Endothelial cell (in vitro differentiated cells): ENCODE results near the gene MOK. TPM values are rescaled to one million over a fixed set of nuclear protein-coding genes. Genes with fewer than 3 reads are reported as not detected.

ENCODE experiments used
- DNase-seq: peaks from one replicate; pipeline ENCODE4 v3.0.0; 2021; ENCODE audit warnings: low spot score
- H3K27ac Mint-ChIP-seq: one replicate; pipeline ENCODE4 v1.8.0; 2021; ENCODE audit warnings: mixed read lengths, inconsistent platforms; ENCODE audit not compliant: unreplicated experiment
- H3K27me3 Mint-ChIP-seq: one replicate; pipeline ENCODE4 v1.8.0; 2021; ENCODE audit warnings: mild to moderate bottlenecking, moderate library complexity, mixed read lengths, inconsistent platforms; ENCODE audit not compliant: unreplicated experiment
- H3K36me3 Mint-ChIP-seq: one replicate; pipeline ENCODE4 v1.8.0; 2021; ENCODE audit warnings: mild to moderate bottlenecking, low read depth, mixed read lengths, inconsistent platforms; ENCODE audit not compliant: unreplicated experiment
- H3K4me1 Mint-ChIP-seq: one replicate; pipeline ENCODE4 v1.8.0; 2021; ENCODE audit warnings: mild to moderate bottlenecking, mixed read lengths, inconsistent platforms; ENCODE audit not compliant: unreplicated experiment
- H3K4me3 Mint-ChIP-seq: one replicate; pipeline ENCODE4 v1.8.0; 2021; ENCODE audit warnings: mild to moderate bottlenecking, mixed read lengths, inconsistent platforms; ENCODE audit not compliant: unreplicated experiment
- H3K9me3 Mint-ChIP-seq: one replicate; pipeline ENCODE4 v1.8.0; 2021; ENCODE audit warnings: mixed read lengths, inconsistent platforms; ENCODE audit not compliant: unreplicated experiment
- total RNA-seq: library from RNA; stranded (reverse); fragmentation: NEBNext Ultra II Directional; extraction: Animal tissue kit (Norgen Biotek cat#: 25700); gene quantifications from one replicate; pipeline ENCODE4 v1.2.1, GENCODE V29; 2021; ENCODE audit not compliant: unreplicated experiment
- TF ChIP-seq, protein P1 (sequence below): fragments of 200-600 bp; sonication (generic); IDR thresholded peaks from one replicate; pipeline ENCODE4 v1.5.0; 2021; ENCODE audit warnings: antibody characterized with exemption; ENCODE audit not compliant: unreplicated experiment

The MOK gene
- total RNA-seq, 1 donor from 2014 or later, result 5.8 TPM

DNA sequence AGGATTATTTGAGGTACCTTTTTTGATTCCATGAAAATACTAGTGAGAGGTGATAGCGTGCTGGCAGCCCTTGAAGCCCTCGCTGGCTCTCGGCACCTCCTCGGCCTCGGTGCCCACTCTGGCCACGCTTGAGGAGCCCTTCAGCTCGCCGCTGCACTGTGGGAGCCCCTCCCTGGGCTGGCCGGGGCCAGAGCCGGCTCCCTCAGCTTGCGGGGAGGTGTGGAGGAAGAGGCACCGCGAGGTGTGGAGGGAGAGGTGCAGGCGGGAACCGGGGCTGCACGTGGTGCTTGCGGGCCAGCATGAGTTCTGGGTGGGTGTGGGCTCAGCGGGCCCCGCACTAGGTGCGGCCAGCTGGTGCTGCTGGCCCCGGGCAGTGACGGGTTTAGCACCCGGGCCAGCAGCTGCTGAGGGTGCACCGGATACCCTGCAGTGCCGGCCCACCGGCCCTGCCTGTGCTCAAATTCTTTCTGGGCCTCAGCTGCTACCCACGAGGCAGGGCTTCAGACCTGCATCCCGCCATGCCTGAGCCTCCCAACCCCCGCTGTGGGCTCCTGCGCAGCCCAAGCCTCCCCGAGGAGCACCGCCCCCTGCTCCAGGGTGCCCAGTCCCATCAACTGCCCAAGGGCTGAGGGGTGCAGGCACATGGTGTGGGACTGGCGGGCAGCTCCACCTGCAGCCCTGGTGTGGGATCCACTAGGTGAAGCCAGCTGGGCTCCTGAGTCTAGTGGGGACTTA lies 7.4 kb downstream of the MOK start:
- TF ChIP-seq, protein P1, sequence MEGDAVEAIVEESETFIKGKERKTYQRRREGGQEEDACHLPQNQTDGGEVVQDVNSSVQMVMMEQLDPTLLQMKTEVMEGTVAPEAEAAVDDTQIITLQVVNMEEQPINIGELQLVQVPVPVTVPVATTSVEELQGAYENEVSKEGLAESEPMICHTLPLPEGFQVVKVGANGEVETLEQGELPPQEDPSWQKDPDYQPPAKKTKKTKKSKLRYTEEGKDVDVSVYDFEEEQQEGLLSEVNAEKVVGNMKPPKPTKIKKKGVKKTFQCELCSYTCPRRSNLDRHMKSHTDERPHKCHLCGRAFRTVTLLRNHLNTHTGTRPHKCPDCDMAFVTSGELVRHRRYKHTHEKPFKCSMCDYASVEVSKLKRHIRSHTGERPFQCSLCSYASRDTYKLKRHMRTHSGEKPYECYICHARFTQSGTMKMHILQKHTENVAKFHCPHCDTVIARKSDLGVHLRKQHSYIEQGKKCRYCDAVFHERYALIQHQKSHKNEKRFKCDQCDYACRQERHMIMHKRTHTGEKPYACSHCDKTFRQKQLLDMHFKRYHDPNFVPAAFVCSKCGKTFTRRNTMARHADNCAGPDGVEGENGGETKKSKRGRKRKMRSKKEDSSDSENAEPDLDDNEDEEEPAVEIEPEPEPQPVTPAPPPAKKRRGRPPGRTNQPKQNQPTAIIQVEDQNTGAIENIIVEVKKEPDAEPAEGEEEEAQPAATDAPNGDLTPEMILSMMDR, result no peak
- no peak overlapping the region for H3K27ac Mint-ChIP-seq
- H3K9me3 Mint-ChIP-seq, result no peaks in the 10 kb centered on the region
- H3K36me3 Mint-ChIP-seq, result peaks cover 6% of the 10 kb centered on the region
- no peak overlapping the region for H3K4me3 Mint-ChIP-seq
- H3K4me1 Mint-ChIP-seq, result no peaks in the 10 kb centered on the region
- no peak for DNase-seq
- no peaks in the 10 kb centered on the region for H3K27me3 Mint-ChIP-seq

DNA sequence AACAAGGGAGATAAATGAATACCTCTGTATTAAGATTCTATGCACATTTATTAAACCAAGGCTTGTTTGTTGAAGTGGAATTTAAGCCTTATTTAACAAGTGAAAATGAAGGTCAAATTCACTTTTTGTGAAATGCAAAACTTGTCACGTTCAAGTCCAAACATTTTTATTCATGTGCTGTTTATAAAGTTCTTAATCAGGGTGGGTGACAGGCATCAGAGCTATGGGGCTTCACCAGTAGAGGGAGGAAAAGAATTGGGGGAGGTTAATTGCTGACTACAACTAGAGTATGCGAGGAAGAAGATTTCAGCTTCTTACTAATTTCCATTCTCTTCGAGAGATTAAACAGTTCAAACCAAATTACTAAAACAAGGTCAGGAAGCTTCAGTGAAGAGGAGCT lies 9.7 kb downstream of the MOK start:
- Mint-ChIP-seq H3K27ac (no peak overlapping the region), H3K4me3 (no peak overlapping the region), H3K4me1 (no peaks in the 10 kb centered on the region), H3K9me3 (no peaks in the 10 kb centered on the region), H3K27me3 (no peaks in the 10 kb centered on the region), H3K36me3 (peaks cover 6% of the 10 kb centered on the region)
- TF ChIP-seq, protein P1, result no peak
- DNase-seq, result no peak

DNA sequence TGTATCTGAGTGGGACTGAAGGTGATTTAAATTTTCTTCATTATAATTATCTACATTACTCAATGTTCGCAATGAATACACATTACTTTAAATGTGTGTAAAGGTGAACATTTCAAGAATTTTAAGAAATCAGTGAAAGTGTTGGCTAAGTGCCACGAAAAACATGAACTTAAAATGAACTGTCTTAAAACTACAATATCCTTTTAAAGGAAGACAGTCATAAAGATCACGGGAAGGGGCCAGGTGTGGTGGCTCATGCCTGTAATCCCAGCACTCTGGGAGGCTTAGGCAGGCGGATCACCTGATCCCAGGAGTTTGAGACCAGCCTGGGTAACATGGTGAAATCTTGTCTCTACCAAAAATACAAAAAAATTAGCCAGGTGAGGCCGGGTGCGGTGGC lies 11.2 kb downstream of the MOK start:
- H3K27me3 Mint-ChIP-seq, result no peaks in the 10 kb centered on the region
- H3K27ac Mint-ChIP-seq, result no peak overlapping the region
- no peaks in the 10 kb centered on the region for H3K9me3 Mint-ChIP-seq
- DNase-seq, result no peak
- H3K4me1 Mint-ChIP-seq, result no peaks in the 10 kb centered on the region
- H3K4me3 Mint-ChIP-seq, result no peak overlapping the region
- peaks cover 6% of the 10 kb centered on the region for H3K36me3 Mint-ChIP-seq
- TF ChIP-seq, protein P1, result no peak

DNA sequence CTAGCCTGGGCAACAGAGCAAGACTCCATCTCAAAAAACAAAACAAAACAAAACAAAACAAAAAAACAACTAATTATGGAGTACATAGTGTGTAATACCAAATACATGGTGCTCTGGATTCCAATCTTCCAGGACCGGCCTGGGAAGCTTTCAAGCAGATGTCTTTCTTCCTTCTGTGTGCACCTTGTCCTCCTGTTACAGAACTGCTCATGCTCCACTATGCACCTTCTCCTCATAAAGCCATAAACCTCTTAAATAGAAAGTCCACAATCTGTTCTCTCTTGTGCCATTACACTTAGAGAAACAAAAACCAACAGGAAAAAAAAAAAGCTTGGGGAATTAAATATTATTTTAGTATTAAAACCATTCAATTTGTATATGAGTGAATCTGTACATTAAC lies 12.5 kb downstream of the MOK start:
- TF ChIP-seq, protein P1, result no peak
- H3K27me3 Mint-ChIP-seq, result no peaks in the 10 kb centered on the region
- H3K36me3 Mint-ChIP-seq, result no peaks in the 10 kb centered on the region
- H3K27ac Mint-ChIP-seq, result no peak overlapping the region
- DNase-seq, result no peak
- H3K4me1 Mint-ChIP-seq, result no peaks in the 10 kb centered on the region
- H3K4me3 Mint-ChIP-seq, result no peak overlapping the region
- no peaks in the 10 kb centered on the region for H3K9me3 Mint-ChIP-seq

DNA sequence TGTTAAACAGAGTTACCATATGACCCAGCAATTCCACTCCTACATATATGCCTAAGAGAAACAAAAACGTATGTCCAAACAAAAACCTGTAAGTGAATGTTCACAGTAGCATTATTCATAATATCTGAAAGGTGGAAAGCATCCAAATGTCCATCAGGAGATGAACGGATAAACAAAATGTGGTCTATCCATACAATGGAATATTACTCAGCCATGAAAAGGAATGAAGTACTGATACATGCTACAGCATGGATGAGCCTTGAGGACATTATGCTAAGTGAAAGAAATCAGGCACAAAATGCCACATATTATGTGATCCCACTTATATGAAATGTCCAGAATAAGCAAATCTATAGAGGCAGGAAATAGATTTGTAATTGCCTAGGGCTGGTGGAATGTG lies 16.8 kb downstream of the MOK start:
- Mint-ChIP-seq H3K27ac (no peak overlapping the region), H3K27me3 (no peaks in the 10 kb centered on the region)

More for the DNA sequence above, 16.8 kb downstream of the MOK start:
- Mint-ChIP-seq H3K9me3 (no peaks in the 10 kb centered on the region), H3K4me1 (no peaks in the 10 kb centered on the region), H3K36me3 (no peaks in the 10 kb centered on the region), H3K4me3 (no peak overlapping the region)
- TF ChIP-seq, protein P1, result no peak
- DNase-seq, result no peak
